ENCODE results near the gene PELI3.
"Not testable (repeated sequence)": the region's sequence is repeated elsewhere in the genome, so short reads cannot be mapped to it uniquely, and the experiment has no call there.

The PELI3 gene

GRCh38 chr11:66426314-66426713 lies 40.4 kb upstream of the PELI3 start:
- peaks cover 0 to 11% (median 0%) of the 10 kb centered on the region in 11 experiments; a peak in 5 of 22 replicates for H3K9me3 ChIP-seq (replicated peaks in 1 of 11)
- H3K36me3 ChIP-seq = peaks cover 0 to under 1% (median 0%) of the 10 kb centered on the region in 11 experiments; a peak in 1 of 22 replicates
- H3K4me2 ChIP-seq = no peak overlapping the region
- no peak overlapping the region for H3K27ac ChIP-seq
- H3K27me3 ChIP-seq = peaks cover 26 to 42% (median 37%) of the 10 kb centered on the region in 11 experiments
- no peak for TF ChIP-seq Cebpa-rat (IDR thresholded peaks at IDR 0.05)
- H3K9ac ChIP-seq = no peak overlapping the region
- no peaks in the 10 kb centered on the region for H3K4me1 ChIP-seq
- peaks cover 0 to 40% (median 7%) of the 10 kb centered on the region in 11 experiments; a peak in 11 of 22 replicates for H4K20me1 ChIP-seq
- H3K4me3 ChIP-seq = no peak overlapping the region

GRCh38 chr11:66428933-66429332 lies 37.8 kb upstream of the PELI3 start:
- peaks cover 0 to 23% (median 15%) of the 10 kb centered on the region in 11 experiments; a peak in 13 of 22 replicates for H3K36me3 ChIP-seq
- no peak for TF ChIP-seq Cebpa-rat (IDR thresholded peaks at IDR 0.05)
- H3K9ac ChIP-seq = no peak overlapping the region
- H3K4me2 ChIP-seq = no peak overlapping the region
- H3K4me3 ChIP-seq = no peak overlapping the region
- peaks cover 8 to 17% (median 15%) of the 10 kb centered on the region in 11 experiments for H3K27me3 ChIP-seq
- no peak overlapping the region for H3K27ac ChIP-seq
- H3K4me1 ChIP-seq = peaks cover 0 to 10% (median 2%) of the 10 kb centered on the region in 10 experiments; a peak in 6 of 20 replicates
- no peaks in the 10 kb centered on the region for H3K9me3 ChIP-seq (replicated peaks in 1 of 11)
- H4K20me1 ChIP-seq = peaks cover 0 to 30% (median 7%) of the 10 kb centered on the region in 11 experiments; a peak in 11 of 22 replicates

- peaks cover 4 to 33% (median 23%) of the 10 kb centered on the region in 11 experiments; a peak in 21 of 22 replicates for H3K36me3 ChIP-seq
- peaks cover 0 to 10% (median 2%) of the 10 kb centered on the region in 10 experiments; a peak in 6 of 20 replicates for H3K4me1 ChIP-seq
- H3K9ac ChIP-seq = no peak overlapping the region
- H3K4me3 ChIP-seq = no peak overlapping the region
- H4K20me1 ChIP-seq = peaks cover 0 to 18% (median under 1%) of the 10 kb centered on the region in 11 experiments; a peak in 7 of 22 replicates
- peaks cover 0 to 5% (median 4%) of the 10 kb centered on the region in 11 experiments; a peak in 11 of 22 replicates for H3K27me3 ChIP-seq
- no peaks in the 10 kb centered on the region for H3K9me3 ChIP-seq (replicated peaks in 1 of 11)
- H3K4me2 ChIP-seq = no peak overlapping the region
- H3K27ac ChIP-seq = no peak overlapping the region
- TF ChIP-seq Cebpa-rat (IDR thresholded peaks at IDR 0.05) = no peak
These were observed 36.6 kb upstream of the PELI3 start for GRCh38 chr11:66429983-66430602.

- H3K4me3 ChIP-seq; H3K27ac ChIP-seq; H3K9me3 ChIP-seq (replicated peaks in 1 of 11); H3K27me3 ChIP-seq; H3K4me2 ChIP-seq: not testable (repeated sequence)
- Histone ChIP-seq H3K36me3 (peaks cover 16 to 45% (median 35%) of the 10 kb centered on the region in 11 experiments), H4K20me1 (peaks cover 0 to 11% (median 0%) of the 10 kb centered on the region in 11 experiments; a peak in 5 of 22 replicates), H3K4me1 (peaks cover 0 to 10% (median 2%) of the 10 kb centered on the region in 10 experiments; a peak in 6 of 20 replicates), H3K9ac (peak overlapping the region in 1 of 11 experiments; percentile 24; a peak in 1 of 22 replicates)
These were observed 35.4 kb upstream of the PELI3 start for GRCh38 chr11:66431287-66431686.

GRCh38 chr11:66431871-66432329 lies 34.8 kb upstream of the PELI3 start:
- peaks cover 22 to 51% (median 41%) of the 10 kb centered on the region in 11 experiments for H3K36me3 ChIP-seq
- not testable (repeated sequence) for H3K9me3 ChIP-seq (replicated peaks in 1 of 11)

GRCh38 chr11:66432597-66432996 lies 34.1 kb upstream of the PELI3 start:
- H3K4me3 ChIP-seq = no peak overlapping the region
- H3K36me3 ChIP-seq = peaks cover 25 to 55% (median 45%) of the 10 kb centered on the region in 11 experiments
- TF ChIP-seq Cebpa-rat (IDR thresholded peaks at IDR 0.05) = no peak
- H4K20me1 ChIP-seq = peaks cover 0 to 7% (median 0%) of the 10 kb centered on the region in 11 experiments; a peak in 2 of 22 replicates
- H3K27ac ChIP-seq = no peak overlapping the region
- H3K4me1 ChIP-seq = peaks cover 2 to 17% (median 8%) of the 10 kb centered on the region in 10 experiments; a peak in 17 of 20 replicates
- no peak overlapping the region for H3K9ac ChIP-seq
- no peaks in the 10 kb centered on the region for H3K9me3 ChIP-seq (replicated peaks in 1 of 11)
- peak overlapping the region in 1 of 11 experiments; percentile 12; a peak in 1 of 22 replicates for H3K4me2 ChIP-seq
- H3K27me3 ChIP-seq = no peaks in the 10 kb centered on the region

More at GRCh38 chr11:66431871-66432329, 34.8 kb upstream of the PELI3 start:
- peaks cover 0 to 11% (median 0%) of the 10 kb centered on the region in 11 experiments; a peak in 4 of 22 replicates for H4K20me1 ChIP-seq
- H3K4me2 ChIP-seq, H3K4me3 ChIP-seq, H3K27me3 ChIP-seq, H3K27ac ChIP-seq: not testable (repeated sequence)
- H3K4me1 ChIP-seq = peaks cover 0 to 10% (median 3%) of the 10 kb centered on the region in 10 experiments; a peak in 8 of 20 replicates
- H3K9ac ChIP-seq = peak overlapping the region in 1 of 11 experiments; percentile 24; a peak in 1 of 22 replicates

GRCh38 chr11:66437979-66438503 lies 28.7 kb upstream of the PELI3 start:
- peaks cover 8 to 17% (median 14%) of the 10 kb centered on the region in 10 experiments; a peak in 19 of 20 replicates for H3K4me1 ChIP-seq
- peaks cover 25 to 43% (median 36%) of the 10 kb centered on the region in 11 experiments for H3K36me3 ChIP-seq
- peak overlapping the region; percentile 79 to 93 (median 90) for H3K9ac ChIP-seq
- H3K9me3 ChIP-seq (replicated peaks in 1 of 11) = peaks cover 4 to 12% (median 7%) of the 10 kb centered on the region in 11 experiments
- no peak for TF ChIP-seq Cebpa-rat (IDR thresholded peaks at IDR 0.05)
- no peaks in the 10 kb centered on the region for H4K20me1 ChIP-seq
- H3K27me3 ChIP-seq = no peaks in the 10 kb centered on the region
- peak overlapping the region; percentile 80 to 98 (median 85) for H3K4me3 ChIP-seq
- peak overlapping the region; percentile 86 to 98 (median 96) for H3K4me2 ChIP-seq
- peak overlapping the region; percentile 82 to 96 (median 89) for H3K27ac ChIP-seq

GRCh38 chr11:66438504-66439466 lies 27.9 kb upstream of the PELI3 start, which contains the start of gene MRPL11:
Gene MRPL11, minus strand, starts transcription at chr11:66438848. Its CDS starts 94 bp downstream, at chr11:66438754.
- peaks cover 12 to 19% (median 15%) of the 10 kb centered on the region in 11 experiments for H3K9me3 ChIP-seq (replicated peaks in 1 of 11)
- H3K4me1 ChIP-seq = peaks cover 8 to 15% (median 14%) of the 10 kb centered on the region in 10 experiments; a peak in 19 of 20 replicates
- no peak for TF ChIP-seq Cebpa-rat (IDR thresholded peaks at IDR 0.05)
- peak within 1 kb of the TSS; percentile 82 to 96 (median 89) for H3K27ac ChIP-seq
- peaks cover 25 to 36% (median 32%) of the 10 kb centered on the region in 11 experiments for H3K36me3 ChIP-seq
- peak within 1 kb of the TSS; percentile 86 to 98 (median 96) for H3K4me2 ChIP-seq
- H3K9ac ChIP-seq = peak within 1 kb of the TSS; percentile 79 to 93 (median 90)
- H4K20me1 ChIP-seq = no peaks in the 10 kb centered on the region
- H3K4me3 ChIP-seq = peak within 1 kb of the TSS; percentile 80 to 98 (median 85)
- no peaks in the 10 kb centered on the region for H3K27me3 ChIP-seq

- peaks cover 8 to 20% (median 14%) of the 10 kb centered on the region in 10 experiments; a peak in 19 of 20 replicates for H3K4me1 ChIP-seq
- not testable (repeated sequence) for H3K9ac ChIP-seq, H3K27me3 ChIP-seq, H3K27ac ChIP-seq, H4K20me1 ChIP-seq, H3K4me3 ChIP-seq, H3K4me2 ChIP-seq
- peaks cover 19 to 21% (median 20%) of the 10 kb centered on the region in 11 experiments for H3K36me3 ChIP-seq
- peaks cover 18 to 34% (median 23%) of the 10 kb centered on the region in 11 experiments for H3K9me3 ChIP-seq (replicated peaks in 1 of 11)
These were observed 26.4 kb upstream of the PELI3 start for GRCh38 chr11:66440101-66440939.

GRCh38 chr11:66440940-66441282 lies 25.8 kb upstream of the PELI3 start:
- not testable (repeated sequence) for H4K20me1 ChIP-seq, H3K9ac ChIP-seq, H3K27ac ChIP-seq, H3K4me2 ChIP-seq, H3K27me3 ChIP-seq, H3K4me3 ChIP-seq
- Histone ChIP-seq H3K4me1 (peaks cover 8 to 20% (median 14%) of the 10 kb centered on the region in 10 experiments; a peak in 19 of 20 replicates), H3K9me3 (replicated peaks in 1 of 11) (peaks cover 18 to 36% (median 23%) of the 10 kb centered on the region in 11 experiments), H3K36me3 (peaks cover 13 to 15% (median 14%) of the 10 kb centered on the region in 11 experiments)
